HCEC 1CT (cell line): Measurements from ENCODE around the gene ARHGAP6.

Experiments used
- DNase-seq: peaks from one replicate; pipeline ENCODE4 v3.0.0-alpha.2; 2017

The ARHGAP6 gene, protein sequence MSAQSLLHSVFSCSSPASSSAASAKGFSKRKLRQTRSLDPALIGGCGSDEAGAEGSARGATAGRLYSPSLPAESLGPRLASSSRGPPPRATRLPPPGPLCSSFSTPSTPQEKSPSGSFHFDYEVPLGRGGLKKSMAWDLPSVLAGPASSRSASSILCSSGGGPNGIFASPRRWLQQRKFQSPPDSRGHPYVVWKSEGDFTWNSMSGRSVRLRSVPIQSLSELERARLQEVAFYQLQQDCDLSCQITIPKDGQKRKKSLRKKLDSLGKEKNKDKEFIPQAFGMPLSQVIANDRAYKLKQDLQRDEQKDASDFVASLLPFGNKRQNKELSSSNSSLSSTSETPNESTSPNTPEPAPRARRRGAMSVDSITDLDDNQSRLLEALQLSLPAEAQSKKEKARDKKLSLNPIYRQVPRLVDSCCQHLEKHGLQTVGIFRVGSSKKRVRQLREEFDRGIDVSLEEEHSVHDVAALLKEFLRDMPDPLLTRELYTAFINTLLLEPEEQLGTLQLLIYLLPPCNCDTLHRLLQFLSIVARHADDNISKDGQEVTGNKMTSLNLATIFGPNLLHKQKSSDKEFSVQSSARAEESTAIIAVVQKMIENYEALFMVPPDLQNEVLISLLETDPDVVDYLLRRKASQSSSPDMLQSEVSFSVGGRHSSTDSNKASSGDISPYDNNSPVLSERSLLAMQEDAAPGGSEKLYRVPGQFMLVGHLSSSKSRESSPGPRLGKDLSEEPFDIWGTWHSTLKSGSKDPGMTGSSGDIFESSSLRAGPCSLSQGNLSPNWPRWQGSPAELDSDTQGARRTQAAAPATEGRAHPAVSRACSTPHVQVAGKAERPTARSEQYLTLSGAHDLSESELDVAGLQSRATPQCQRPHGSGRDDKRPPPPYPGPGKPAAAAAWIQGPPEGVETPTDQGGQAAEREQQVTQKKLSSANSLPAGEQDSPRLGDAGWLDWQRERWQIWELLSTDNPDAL (N-terminal part only)

DNA sequence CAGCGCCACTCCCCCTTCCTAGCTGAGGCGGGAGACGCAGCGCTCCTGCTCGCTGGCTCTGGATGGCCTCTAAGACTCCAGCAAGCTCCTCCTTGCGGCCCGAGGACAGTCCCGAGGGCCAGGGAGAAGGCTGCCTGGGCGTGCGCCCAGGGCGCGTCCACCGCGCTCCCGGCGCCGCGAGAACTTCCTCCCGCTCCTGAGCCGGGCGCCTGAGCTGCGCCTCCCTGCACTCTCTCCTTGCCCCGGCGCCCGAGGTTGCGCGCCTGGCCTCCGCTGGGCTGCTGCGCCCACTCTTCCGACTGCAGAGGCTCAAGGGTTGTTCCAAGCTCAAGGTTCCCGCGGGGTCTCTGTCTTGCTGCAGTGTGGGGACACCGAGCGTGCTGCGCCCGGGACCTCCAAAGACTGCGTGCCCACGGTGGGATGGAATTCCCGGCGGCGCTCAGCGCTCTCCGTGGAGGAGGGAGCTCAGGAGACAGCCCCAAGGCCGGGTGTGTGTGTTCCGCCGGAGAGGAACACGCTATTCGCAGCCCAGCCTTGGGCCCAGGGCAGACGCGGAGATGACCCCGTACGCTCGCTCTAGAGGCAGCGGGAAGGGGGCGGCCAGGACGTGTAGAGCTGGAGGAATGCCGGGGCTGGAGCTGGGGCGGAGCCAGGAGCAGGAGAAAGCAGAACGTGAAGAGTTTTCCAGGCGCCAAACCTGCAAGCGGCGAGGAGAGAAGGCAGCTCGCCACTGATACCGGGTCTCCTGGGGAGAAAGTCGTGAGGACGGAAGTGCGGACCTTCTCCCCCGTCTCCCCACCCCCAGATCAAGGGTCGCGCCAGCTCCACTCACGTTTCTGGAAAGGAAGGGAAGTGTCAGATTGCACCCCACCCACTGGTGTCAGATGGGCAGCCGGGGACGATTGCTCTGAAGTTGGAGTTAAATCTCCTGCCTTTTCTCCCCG, at the start of gene ARHGAP6:
TSS of gene ARHGAP6 (minus strand) at position 753 of the 944 bp plus-strand sequence. CDS start 1,092 bp downstream, outside the sequence.
- DNase-seq: peak; percentile 47

GRCh38 chrX:11704725-11705495, 39.2 kb upstream of the ARHGAP6 start:
- no peak for DNase-seq

DNA sequence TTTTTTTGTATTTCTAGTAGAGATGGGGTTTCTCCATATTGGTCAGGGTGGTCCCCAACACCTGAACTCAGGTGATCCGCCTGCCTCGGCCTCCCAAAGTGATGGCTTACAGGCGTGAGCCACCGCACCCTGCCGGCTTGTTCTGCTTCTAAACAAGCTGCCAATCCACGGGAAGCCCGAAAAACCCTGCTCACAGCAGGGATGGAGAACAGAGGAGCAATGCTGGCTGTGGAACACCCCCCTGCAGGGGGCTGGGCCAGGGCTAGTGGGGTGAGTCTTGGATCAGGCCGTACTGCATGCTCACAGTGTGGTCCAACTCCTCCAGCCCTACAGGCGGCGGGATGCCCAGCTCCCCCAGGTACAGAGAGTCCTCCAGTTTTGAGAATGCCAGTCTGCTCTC, 38.1 kb upstream of the ARHGAP6 start:
- DNase-seq: no peak

DNA sequence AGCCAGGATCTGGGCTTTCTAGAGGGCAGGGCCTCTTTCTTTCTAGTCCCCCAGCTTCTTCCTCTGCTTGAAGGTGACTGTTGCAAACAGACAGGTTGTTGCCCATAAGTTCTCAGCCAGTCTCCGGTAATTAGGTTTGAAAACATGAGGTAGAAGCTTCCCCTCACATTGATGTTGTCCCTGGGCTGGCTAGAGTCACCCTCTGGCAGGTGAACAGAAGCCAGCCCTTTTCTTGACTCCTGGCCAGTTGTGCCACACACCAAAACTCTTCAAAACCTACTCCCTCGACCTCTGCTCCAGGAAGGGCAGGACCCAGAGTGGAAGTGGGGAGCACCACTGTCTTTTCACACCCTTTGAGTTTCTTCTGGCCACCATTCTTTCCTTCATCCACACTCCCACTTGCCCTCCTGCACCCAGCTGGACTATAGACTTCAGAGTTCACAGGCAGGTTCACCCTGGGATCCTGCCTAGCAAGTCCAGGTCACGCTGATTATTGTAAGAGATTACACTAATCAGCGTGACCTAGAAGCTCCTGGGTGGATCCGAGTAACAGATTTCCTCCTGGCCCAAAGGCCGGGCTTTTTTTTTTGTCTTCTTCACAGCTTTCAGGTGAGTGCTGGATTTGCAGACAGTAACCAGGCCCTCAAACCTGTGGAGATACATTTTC, 37.4 kb upstream of the ARHGAP6 start:
- DNase-seq: no peak

DNA sequence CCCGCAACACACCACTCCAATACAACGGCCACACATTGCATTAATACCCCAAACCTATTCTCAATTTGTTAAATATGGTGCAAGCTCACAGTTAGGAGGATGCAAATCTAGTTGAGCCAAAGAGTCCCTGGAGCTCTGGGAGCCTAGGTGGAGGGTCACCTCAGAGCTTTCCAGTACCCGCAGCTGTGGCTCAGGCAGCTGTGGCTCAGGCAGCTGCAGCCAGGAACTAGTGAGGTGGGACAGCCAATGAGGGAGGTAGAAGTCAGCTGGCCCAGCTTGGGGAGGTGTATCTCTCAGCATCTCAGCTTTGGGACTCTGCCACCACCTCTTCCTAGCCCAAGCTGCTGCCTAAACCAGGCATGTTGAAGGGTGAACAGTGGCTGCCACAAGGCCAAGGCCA, 36.7 kb upstream of the ARHGAP6 start:
- DNase-seq: no peak

GRCh38 chrX:11698702-11699101, 33.0 kb upstream of the ARHGAP6 start:
- no peak for DNase-seq

DNA sequence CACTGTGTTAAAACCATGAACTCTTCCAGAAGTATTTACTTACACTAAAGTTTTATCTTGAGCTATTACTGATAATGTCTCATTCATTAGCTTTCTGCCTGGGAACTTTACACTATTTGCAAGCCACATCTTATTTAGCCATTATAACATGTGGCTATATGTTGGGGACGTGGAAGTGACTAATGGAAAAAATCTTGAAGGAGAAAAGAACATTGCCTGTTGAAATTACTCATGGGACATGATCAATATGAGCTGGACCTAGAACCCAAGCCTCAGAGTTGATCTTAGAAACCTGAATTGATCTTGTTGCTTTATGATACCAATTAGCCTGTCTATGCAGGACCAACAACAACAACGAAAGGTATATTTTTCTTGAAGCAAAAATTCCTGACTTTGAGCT, 22.5 kb upstream of the ARHGAP6 start:
- DNase-seq: peak; percentile 24

DNA sequence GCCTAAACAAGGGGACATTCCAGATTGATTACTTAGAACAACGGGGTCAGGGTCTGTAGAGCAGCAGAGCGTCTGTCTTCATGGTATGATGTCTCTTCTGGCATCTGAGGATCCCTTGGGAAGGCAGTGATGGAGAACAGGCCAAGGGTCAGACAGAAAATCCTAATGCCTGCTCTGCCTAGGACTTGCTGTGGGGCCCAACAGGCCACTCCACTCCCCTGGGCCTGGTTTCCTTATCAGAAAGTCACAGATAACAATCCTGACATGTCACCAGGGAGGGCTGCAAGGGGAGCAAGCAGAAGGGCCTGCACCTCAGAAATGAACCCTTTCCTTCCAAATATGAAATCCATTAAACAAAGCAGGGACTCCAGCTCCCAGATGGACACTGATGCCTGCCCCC, 21.4 kb upstream of the ARHGAP6 start:
- no peak for DNase-seq

- no peak for DNase-seq
Measured at GRCh38 chrX:11683057-11683456, 17.3 kb upstream of the ARHGAP6 start.

- DNase-seq: no peak
Measured at GRCh38 chrX:11678158-11678557, 12.4 kb upstream of the ARHGAP6 start.

- no peak for DNase-seq
Measured at GRCh38 chrX:11672213-11672612, 6.5 kb upstream of the ARHGAP6 start.

DNA sequence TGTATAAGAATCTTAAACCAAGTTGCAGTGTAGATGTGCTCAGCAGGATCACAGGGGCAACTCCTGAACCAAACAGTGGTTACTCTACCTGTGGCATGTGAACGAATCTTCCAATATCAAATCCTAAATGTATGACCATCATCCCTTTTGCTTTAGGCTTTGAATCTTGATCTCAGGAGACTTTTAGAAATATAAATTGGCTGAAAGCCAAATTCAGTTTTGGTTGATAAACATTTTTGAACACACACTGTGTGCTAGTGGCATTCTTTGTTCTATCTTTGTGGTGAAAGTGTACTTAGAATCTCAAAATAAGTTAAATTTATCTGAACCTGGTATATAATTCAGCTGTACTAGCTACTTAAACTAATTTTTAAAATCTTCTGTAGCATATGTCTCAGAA, 4.6 kb upstream of the ARHGAP6 start:
- no peak for DNase-seq

DNA sequence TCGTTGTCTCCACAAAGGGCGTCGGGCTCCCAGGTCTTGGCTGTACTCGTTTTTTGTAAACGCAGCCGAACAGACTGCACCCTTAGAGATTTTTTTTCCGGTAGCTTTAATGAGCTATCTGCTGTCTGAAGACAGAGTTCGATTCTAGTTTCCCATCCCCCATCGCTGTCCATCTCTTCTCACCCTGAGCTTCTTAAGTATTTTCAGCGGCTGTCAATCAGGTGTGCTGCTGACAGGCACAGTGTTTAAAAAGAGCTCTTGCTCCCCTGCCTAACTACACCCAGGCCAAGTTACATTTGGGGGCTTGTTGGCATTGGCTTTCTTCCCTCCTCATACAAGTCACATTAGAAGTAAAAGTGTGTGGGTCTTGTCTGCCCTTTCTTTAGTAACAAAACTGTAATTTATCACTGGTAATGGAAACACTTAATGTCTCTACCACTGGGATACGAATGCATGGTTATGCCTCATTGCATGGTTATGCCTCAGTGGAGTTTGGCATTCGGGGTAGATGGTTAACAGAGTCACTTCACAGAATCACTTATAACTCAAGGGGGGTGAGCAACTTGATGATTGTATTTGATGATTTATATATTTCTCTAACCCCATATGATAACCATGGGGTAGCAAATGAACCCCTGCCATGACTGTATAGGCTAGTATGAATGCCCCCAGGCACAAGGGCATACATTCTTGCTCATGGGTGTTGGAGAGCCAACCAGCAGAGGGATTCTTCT, 1.4 kb upstream of the ARHGAP6 start:
- no peak for DNase-seq

GRCh38 chrX:11666164-11666563, 444 bp upstream of the ARHGAP6 start:
- no peak for DNase-seq

DNA sequence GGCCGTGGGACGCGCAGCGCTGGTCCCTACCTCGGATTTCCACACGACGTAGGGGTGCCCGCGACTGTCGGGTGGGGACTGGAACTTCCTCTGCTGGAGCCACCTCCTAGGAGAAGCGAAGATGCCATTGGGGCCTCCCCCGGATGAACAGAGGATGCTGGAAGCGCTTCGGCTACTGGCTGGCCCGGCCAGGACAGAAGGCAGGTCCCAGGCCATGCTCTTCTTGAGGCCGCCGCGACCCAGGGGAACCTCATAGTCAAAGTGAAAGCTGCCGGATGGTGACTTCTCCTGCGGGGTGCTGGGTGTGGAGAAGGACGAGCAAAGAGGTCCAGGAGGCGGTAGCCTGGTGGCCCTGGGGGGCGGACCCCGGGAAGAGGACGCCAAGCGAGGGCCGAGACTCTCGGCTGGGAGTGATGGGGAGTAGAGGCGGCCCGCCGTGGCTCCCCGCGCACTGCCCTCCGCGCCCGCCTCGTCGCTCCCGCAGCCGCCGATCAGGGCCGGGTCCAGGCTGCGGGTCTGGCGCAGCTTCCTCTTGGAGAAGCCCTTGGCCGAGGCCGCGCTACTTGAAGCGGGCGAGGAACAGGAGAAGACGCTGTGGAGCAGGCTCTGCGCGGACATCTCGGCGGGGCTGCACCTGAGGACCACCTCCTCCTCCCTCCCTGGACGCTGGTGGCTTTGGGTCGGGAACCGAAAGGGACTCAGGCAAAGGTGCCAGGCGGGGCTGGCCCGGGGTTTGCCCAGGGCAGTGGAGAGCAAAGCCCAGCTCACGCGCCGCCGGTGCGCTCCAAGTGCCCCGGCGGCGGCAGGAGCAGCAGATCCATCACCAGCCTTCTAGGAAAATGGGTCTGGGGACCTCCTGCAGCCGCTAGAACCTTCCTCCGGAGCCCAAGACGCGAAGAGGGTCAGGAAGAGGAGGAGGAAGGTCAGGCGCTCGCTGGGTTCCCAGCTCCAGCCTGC, 1.2 kb downstream of the ARHGAP6 start:
- DNase-seq: no peak

DNA sequence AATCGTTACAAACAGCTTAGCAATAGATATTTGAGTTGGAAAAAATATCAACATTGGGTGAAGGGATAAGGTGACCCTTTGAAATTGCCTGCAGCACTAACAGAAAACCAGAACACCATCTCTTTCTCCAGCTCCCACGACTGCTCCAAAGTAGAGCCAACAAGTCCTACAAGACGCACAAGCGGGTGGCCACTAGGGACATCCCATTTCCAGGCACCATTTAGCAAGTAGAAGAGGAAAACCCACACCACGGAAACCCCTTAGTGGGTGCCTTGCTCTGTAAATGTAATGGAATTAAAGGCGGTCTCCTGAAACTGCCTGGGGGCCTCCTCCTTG, 1.9 kb downstream of the ARHGAP6 start:
- no peak for DNase-seq

- no peak for DNase-seq
Measured at GRCh38 chrX:11655282-11656015, 10.3 kb downstream of the ARHGAP6 start.

- no peak for DNase-seq
Measured at GRCh38 chrX:11648705-11649519, 16.8 kb downstream of the ARHGAP6 start.
